Measurements from ENCODE around the gene UBAC2.

Gene UBAC2

DNA sequence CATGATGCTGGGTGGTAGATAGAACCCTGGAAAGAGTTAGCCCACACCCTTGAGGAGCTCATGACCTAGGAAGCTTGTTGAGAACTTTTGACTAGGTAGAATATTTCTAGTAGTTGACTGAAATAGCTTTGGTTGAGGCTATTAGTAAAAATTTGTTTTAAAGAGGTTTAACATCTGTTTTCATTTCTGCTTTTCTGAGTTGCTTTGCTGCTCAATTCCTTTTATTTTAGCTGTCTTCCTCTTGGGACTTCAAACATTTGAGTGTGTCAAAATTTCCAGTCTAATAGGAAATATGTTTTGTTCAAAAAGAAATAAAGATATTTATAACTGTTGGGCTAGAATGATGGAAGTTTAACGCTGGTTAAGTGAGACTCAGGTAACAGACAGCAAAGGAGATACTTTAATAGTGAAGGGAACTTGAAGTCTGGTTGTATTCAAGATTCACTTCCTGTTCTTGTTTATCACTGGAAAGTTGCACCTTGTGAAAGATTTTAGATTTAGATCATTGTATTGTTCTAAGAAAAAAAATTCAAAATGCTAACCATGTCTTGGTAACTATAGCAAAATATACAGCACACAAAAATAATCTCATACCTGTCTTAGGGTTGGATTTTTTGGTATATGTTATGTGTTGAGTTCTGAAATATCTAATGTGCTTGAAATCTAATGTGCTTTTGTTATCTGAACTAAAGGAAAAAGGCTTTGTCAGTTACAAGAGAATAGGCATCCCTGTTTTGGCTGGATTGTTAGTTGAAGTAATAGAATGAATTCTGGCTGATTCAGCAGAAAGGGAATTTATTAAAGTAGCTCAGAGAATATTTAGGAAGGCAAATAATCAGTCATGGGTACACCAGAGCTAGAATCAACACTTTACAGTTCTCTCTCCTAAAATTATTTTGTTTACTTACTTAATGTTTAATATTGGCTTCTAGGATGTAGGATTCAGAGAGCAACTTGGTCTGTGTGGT, 81.9 kb downstream of the UBAC2 start:
- POLR2A ChIA-PET = interaction anchor here (0.6 kb wide), 1 partner anchor 83 kb away, joined by 3 read pairs; no protein-coding TSS in a partner anchor
- TF ChIP-seq, protein P1, sequence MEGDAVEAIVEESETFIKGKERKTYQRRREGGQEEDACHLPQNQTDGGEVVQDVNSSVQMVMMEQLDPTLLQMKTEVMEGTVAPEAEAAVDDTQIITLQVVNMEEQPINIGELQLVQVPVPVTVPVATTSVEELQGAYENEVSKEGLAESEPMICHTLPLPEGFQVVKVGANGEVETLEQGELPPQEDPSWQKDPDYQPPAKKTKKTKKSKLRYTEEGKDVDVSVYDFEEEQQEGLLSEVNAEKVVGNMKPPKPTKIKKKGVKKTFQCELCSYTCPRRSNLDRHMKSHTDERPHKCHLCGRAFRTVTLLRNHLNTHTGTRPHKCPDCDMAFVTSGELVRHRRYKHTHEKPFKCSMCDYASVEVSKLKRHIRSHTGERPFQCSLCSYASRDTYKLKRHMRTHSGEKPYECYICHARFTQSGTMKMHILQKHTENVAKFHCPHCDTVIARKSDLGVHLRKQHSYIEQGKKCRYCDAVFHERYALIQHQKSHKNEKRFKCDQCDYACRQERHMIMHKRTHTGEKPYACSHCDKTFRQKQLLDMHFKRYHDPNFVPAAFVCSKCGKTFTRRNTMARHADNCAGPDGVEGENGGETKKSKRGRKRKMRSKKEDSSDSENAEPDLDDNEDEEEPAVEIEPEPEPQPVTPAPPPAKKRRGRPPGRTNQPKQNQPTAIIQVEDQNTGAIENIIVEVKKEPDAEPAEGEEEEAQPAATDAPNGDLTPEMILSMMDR (IDR thresholded peaks at IDR 0.05; ENCODE audit: insufficient read depth, low read length, missing control alignments) = no peak
- CTCF ChIA-PET = interaction anchor here (0.7 to 24.4 kb wide), 4 partner anchors 13 to 155 kb away, joined by 3 to 1002 read pairs (median 10); no protein-coding TSS in a partner anchor
- no peak for DNase-seq (ENCODE audit: low read depth, low spot score)
- H3K4me3 ChIP-seq (ENCODE audit: low read depth, low read length) = no peak overlapping the region

DNA sequence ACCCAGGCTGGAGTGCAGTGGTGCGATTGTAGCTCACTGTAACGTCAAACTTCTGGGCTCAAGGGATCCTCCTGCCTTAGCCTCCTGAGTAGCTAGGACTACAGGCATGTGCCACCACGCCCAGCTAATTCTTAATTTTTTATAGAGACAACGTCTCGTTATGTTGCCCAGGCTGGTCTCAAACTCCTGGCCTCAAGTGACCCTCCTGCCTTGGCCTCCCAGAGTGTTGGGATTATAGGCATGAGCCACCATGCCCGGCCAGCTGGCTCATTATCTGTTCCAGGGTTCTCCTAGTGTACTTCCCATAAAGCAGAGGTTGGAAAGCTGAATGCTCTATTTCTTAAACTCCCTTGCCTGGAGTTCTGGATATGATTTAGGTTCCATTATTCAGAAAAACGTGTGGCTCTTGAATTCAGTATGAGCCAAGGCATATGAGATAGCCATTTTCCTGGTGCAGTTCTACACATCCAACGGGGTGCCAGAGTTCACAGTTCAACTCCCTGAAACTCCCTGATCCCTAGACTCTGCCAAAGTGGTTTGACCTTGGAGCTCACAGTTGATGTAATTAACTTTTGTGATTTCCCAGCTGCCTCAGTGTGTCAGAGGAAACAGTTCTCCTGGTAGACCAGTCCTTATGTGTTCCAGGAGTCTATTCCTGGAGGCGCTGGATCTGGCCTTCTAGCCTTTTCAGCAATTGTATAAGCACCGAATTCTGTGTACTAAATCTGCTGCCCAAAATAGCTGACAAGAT, 85.0 kb downstream of the UBAC2 start:
- ChIA-PET CTCF (interaction anchor here (0.8 to 24.4 kb wide), 7 partner anchors 9 to 219 kb away, joined by 3 to 1002 read pairs (median 3); no protein-coding TSS in a partner anchor), POLR2A (no interaction called here)
- TF ChIP-seq, protein P1 (IDR thresholded peaks at IDR 0.05; ENCODE audit: insufficient read depth, low read length, missing control alignments) = no peak
- H3K4me3 ChIP-seq (ENCODE audit: low read depth, low read length) = no peak overlapping the region
- DNase-seq (ENCODE audit: low read depth, low spot score) = no peak

DNA sequence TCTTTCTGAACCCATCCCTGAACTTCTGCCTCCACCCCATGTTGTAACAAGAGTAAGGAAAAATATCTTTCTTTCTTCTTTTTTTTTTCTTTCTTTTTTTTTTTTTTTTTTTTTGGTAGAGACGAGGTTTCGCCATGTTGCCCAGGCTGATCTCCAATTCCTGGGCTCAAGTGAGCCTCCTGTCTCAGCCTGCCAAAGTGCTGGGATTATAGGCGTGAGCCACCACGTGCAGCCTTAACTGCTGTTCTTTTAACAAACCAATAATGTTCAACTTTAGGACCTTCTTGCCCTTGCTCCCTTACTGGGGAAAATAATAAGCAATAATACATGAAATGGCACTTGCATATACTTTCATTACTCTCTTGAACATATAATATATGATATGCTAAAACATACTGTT, 86.9 kb downstream of the UBAC2 start:
- H3K4me3 ChIP-seq (ENCODE audit: low read depth, low read length) = no peak overlapping the region
- TF ChIP-seq, protein P1 (IDR thresholded peaks at IDR 0.05; ENCODE audit: insufficient read depth, low read length, missing control alignments) = no peak
- ChIA-PET CTCF (no interaction called here), POLR2A (no interaction called here)
- DNase-seq (ENCODE audit: low read depth, low spot score) = no peak

DNA sequence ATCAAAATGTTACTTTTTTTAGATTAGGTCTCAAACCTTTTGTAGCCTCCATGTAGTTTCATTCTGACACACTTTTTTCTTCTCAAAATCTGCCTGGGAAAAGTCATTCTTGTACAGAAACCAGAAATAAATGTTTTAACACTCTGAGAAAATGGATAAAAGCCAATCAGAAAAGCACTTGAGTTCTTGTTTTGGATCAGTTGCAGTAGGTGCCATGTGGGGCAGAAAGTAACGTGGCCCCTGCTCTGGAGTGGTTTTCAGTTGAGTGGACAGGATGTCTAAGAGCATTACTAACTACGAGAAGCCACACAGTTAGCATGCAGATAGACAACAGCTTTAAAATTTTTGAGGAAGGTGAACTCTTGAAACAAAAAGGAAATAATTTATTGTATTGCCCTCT, 87.4 kb downstream of the UBAC2 start:
- POLR2A ChIA-PET = no interaction called here
- no peak for DNase-seq (ENCODE audit: low read depth, low spot score)
- H3K4me3 ChIP-seq (ENCODE audit: low read depth, low read length) = no peak overlapping the region
- CTCF ChIA-PET = interaction anchor here (1.1 to 1.8 kb wide), 5 partner anchors 18 to 149 kb away, joined by 4 to 13 read pairs (median 6); no protein-coding TSS in a partner anchor
- TF ChIP-seq, protein P1 (IDR thresholded peaks at IDR 0.05; ENCODE audit: insufficient read depth, low read length, missing control alignments) = no peak

DNA sequence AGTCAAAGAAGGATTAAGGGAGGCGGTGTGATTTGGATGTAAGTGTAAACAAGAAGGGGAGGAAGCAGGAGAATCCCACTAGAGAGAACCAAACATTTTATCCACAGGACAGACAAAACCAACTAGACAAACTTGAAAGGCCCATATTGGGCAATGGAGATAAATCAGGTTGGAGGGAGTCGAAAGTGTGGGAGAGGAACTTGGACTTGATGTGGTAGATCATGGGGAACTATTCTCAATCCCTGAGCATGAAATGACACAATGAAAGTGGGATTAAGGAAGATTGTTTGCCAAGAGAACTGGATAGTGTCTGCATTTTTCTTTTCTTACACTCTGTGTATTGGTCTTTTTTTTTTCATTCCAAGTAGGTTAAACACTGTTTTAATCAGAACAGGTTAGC, 88.6 kb downstream of the UBAC2 start:
- TF ChIP-seq, protein P1 (IDR thresholded peaks at IDR 0.05; ENCODE audit: insufficient read depth, low read length, missing control alignments) = no peak
- ChIA-PET POLR2A (no interaction called here), CTCF (interaction anchor here (1.3 to 1.8 kb wide), 4 partner anchors 20 to 148 kb away, joined by 4 to 13 read pairs (median 6); no protein-coding TSS in a partner anchor)
- H3K4me3 ChIP-seq (ENCODE audit: low read depth, low read length) = no peak overlapping the region
- DNase-seq (ENCODE audit: low read depth, low spot score) = no peak

Data from AG04449 (cell line).